ENCODE results near the gene RNF224. TPM values are rescaled to one million over a fixed set of nuclear protein-coding genes. Genes with fewer than 3 reads are reported as not detected.

RNF224 gene
- polyA plus RNA-seq, 1 donor (not counting 4 experiments of a cell fraction or from before 2014, with no cell fraction given), result not detected

- Histone ChIP-seq H3K9ac (ENCODE audit: control insufficient read depth, extremely low read depth, insufficient read depth, low read length) (no peak overlapping the region), H3K4me1 (ENCODE audit: control insufficient read depth, extremely low read depth, insufficient read depth, low read length) (peaks cover 12% of the 10 kb centered on the region), H3K27ac (ENCODE audit: control insufficient read depth, insufficient read depth, low read length) (no peak overlapping the region), H3K36me3 (ENCODE audit: control insufficient read depth in 2 of 2, extremely low read depth in 1 of 2, insufficient read depth in 2 of 2, low read length in 2 of 2) (no peaks in the 10 kb centered on the region), H3K79me2 (ENCODE audit: control insufficient read depth, insufficient read depth, low read length) (no peaks in the 10 kb centered on the region), H3K4me2 (ENCODE audit: control insufficient read depth, extremely low read depth, insufficient read depth, low read depth, low read length) (no peak overlapping the region), H3K9me1 (ENCODE audit: control insufficient read depth, extremely low read depth, insufficient read depth, low read length) (no peaks in the 10 kb centered on the region), H2AFZ (ENCODE audit: control insufficient read depth, low read length) (no peak overlapping the region), H3K4me3 (ENCODE audit: control insufficient read depth in 2 of 3, extremely low read depth in 1 of 3, insufficient read depth in 2 of 3, low read depth in 1 of 3, low read length in 3 of 3) (no peak overlapping the region), H4K20me1 (ENCODE audit: control insufficient read depth, extremely low read depth, insufficient read depth, low read length) (no peaks in the 10 kb centered on the region), H3K27me3 (ENCODE audit: control insufficient read depth, extremely low read depth, insufficient read depth, low read length) (peaks cover 15% of the 10 kb centered on the region), H3K9me3 (ENCODE audit: control insufficient read depth, low read depth, low read length) (no peaks in the 10 kb centered on the region)
- TF ChIP-seq CTCF (optimal IDR thresholded peaks at IDR 0.05 in 1 of 3, IDR thresholded peaks at IDR 0.05 in 1 of 3, conservative IDR thresholded peaks at IDR 0.05 in 1 of 3; ENCODE audit: extremely low read depth in 1 of 3, insufficient read depth in 2 of 3, low read length in 3 of 3), result no peak
- TF ChIP-seq EZH2 (IDR thresholded peaks at IDR 0.05; ENCODE audit: low read length), result no peak
- FAIRE-seq (no peak), DNase-seq (ENCODE audit: low read depth, low spot score) (no peak)
- dilution Hi-C loops (cut with MboI; ENCODE audit: extremely low pct_ligation_motif_present, low sequenced_read_pairs), result no loop called here
Measured at GRCh38 chr9:137231372-137232039, 4.2 kb downstream of the RNF224 start.

DNA sequence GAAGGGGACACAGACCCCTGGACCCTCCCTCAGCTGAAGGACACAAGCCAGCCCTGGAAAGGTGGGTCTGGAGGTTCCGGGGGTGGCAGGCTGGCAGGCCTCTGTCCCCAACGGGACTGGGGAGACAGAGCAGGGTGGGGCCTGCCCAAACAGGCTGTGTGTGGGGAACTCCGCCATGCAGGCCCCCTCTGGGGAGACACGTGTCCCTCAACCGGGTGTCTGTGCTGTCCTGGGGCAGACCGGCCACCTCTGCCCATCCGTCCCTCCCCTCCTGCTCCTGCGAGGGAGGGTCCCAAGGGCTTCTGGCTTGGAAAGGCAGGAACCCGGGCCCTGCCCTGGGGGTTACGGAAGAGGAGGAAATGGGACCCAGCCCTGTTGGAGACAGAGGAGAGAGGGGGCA is 4.8 kb downstream of the RNF224 start:
- Histone ChIP-seq H3K9me1 (ENCODE audit: control insufficient read depth, extremely low read depth, insufficient read depth, low read length) (no peaks in the 10 kb centered on the region), H4K20me1 (ENCODE audit: control insufficient read depth, extremely low read depth, insufficient read depth, low read length) (no peaks in the 10 kb centered on the region), H3K36me3 (ENCODE audit: control insufficient read depth in 2 of 2, extremely low read depth in 1 of 2, insufficient read depth in 2 of 2, low read length in 2 of 2) (no peaks in the 10 kb centered on the region), H3K27ac (ENCODE audit: control insufficient read depth, insufficient read depth, low read length) (no peak overlapping the region), H2AFZ (ENCODE audit: control insufficient read depth, low read length) (no peak overlapping the region), H3K4me3 (ENCODE audit: control insufficient read depth in 2 of 3, extremely low read depth in 1 of 3, insufficient read depth in 2 of 3, low read depth in 1 of 3, low read length in 3 of 3) (no peak overlapping the region), H3K4me1 (ENCODE audit: control insufficient read depth, extremely low read depth, insufficient read depth, low read length) (peaks cover 6% of the 10 kb centered on the region), H3K79me2 (ENCODE audit: control insufficient read depth, insufficient read depth, low read length) (no peaks in the 10 kb centered on the region), H3K9me3 (ENCODE audit: control insufficient read depth, low read depth, low read length) (no peaks in the 10 kb centered on the region), H3K27me3 (ENCODE audit: control insufficient read depth, extremely low read depth, insufficient read depth, low read length) (peaks cover 15% of the 10 kb centered on the region), H3K4me2 (ENCODE audit: control insufficient read depth, extremely low read depth, insufficient read depth, low read depth, low read length) (no peak overlapping the region), H3K9ac (ENCODE audit: control insufficient read depth, extremely low read depth, insufficient read depth, low read length) (no peak overlapping the region)
- dilution Hi-C loops (cut with MboI; ENCODE audit: extremely low pct_ligation_motif_present, low sequenced_read_pairs), result no loop called here
- TF ChIP-seq EZH2 (IDR thresholded peaks at IDR 0.05; ENCODE audit: low read length), result no peak
- no peak for TF ChIP-seq CTCF (optimal IDR thresholded peaks at IDR 0.05 in 1 of 3, IDR thresholded peaks at IDR 0.05 in 1 of 3, conservative IDR thresholded peaks at IDR 0.05 in 1 of 3; ENCODE audit: extremely low read depth in 1 of 3, insufficient read depth in 2 of 3, low read length in 3 of 3)
- DNase-seq (ENCODE audit: low read depth, low spot score), result no peak
- no peak for FAIRE-seq
